IgD-negative memory B cell (primary cell): Measurements from ENCODE around the gene TMEM232. TPM values are rescaled to one million over a fixed set of nuclear protein-coding genes. Genes with fewer than 3 reads are reported as not detected.

Experiments used
- H3K27ac Mint-ChIP-seq, 3 donors: one replicate each; pipeline ENCODE4 v1.8.0; 2020 to 2022; ENCODE audit warnings: mild to moderate bottlenecking in 3 of 3, mixed read lengths in 3 of 3, moderate library complexity in 1 of 3
- H3K27me3 Mint-ChIP-seq: one replicate; pipeline ENCODE4 v1.8.0; 2021; ENCODE audit warnings: mixed read lengths
- H3K36me3 Mint-ChIP-seq: one replicate; pipeline ENCODE4 v1.8.0; 2020; ENCODE audit warnings: mild to moderate bottlenecking, mixed read lengths
- H3K4me1 Mint-ChIP-seq, 3 donors: one replicate each; pipeline ENCODE4 v1.8.0; 2020 to 2022; ENCODE audit warnings: mixed read lengths in 3 of 3, mild to moderate bottlenecking in 1 of 3
- H3K4me3 Mint-ChIP-seq, 4 donors: one replicate each; pipeline ENCODE4 v1.8.0; 2020 to 2022; ENCODE audit warnings: mild to moderate bottlenecking in 4 of 4, mixed read lengths in 4 of 4, moderate library complexity in 3 of 4
- H3K9me3 Mint-ChIP-seq, 3 donors: one replicate each; pipeline ENCODE4 v1.8.0; 2020 to 2021; ENCODE audit warnings: mixed read lengths in 3 of 3, mild to moderate bottlenecking in 1 of 3
- polyA plus RNA-seq: library from polyadenylated mRNA; unstranded; fragments of 300-500 nt; fragmentation: Illumina TruSeq; gene quantifications from one replicate; pipeline ENCODE4 v1.2.3, GENCODE V29; 2021

TMEM232 gene
- polyA plus RNA-seq, 1 donor from 2014 or later, result not detected

DNA sequence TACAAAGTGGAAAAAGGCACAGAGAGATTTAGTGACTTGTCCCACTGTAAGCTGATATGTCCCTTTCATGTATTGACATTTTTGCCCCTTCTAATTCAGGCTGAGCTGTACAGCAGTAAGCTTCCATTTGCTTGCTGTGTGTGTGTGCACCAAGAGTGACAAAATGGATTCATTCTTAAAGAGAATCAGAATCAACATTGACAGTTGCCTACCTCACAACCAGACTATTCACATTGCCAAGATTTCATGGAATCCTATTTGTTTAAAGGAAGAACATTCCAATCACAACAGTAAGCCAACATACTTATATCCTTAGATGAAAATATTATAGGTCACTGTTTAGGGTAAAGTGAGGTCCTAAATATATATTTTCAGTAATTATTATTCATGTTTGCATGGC lies 102.6 kb downstream of the TMEM232 start:
- Mint-ChIP-seq H3K36me3 (no peaks in the 10 kb centered on the region), H3K27ac (no peak overlapping the region), H3K27me3 (no peaks in the 10 kb centered on the region), H3K4me3 (no peak overlapping the region), H3K4me1 (peaks cover 0 to 1% (median 0%) of the 10 kb centered on the region in 3 donors), H3K9me3 (no peaks in the 10 kb centered on the region)

DNA sequence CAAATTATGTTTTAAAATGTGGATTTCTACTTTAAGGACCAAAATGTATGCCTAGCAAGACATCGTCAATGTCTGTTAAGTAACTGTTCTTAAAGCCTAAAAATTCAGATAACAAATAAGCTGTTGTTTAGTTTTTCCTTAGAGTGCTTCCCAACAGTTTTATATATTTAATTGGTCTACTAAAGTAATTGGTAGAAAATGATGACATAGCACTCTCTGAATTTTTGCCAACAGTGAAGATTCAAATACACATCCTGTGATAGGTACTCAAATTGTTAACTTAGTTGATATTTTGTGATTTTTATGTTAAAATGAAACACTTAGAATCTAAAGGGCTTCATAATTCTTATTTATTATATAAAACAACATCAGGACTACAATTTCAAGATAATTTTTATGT lies 107.5 kb downstream of the TMEM232 start:
- H3K27ac Mint-ChIP-seq, result no peak overlapping the region
- peaks cover 0 to 1% (median 0%) of the 10 kb centered on the region in 3 donors for H3K4me1 Mint-ChIP-seq
- H3K4me3 Mint-ChIP-seq, result no peak overlapping the region
- H3K9me3 Mint-ChIP-seq, result peaks cover 0 to 10% (median 2%) of the 10 kb centered on the region in 3 donors
- H3K27me3 Mint-ChIP-seq, result no peaks in the 10 kb centered on the region
- H3K36me3 Mint-ChIP-seq, result no peaks in the 10 kb centered on the region

DNA sequence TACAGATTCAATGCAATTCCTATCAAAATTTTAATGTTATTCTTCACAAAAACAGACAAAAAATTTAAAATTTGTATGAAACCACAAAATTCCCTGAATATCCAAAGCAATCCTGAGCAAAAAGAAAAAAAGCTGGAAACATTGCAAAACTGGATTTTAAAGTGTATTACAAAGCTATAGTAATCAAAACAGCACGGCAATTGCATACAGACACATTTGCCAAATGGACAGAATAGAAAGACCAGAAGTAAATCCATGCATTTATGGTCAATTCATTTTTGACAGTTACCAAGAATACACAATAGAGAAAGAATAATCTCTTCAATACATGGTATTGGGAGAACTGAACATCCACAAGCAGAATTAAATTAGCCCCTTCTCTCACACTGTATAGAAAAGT lies 110.5 kb downstream of the TMEM232 start:
- peaks cover 0 to 10% (median 2%) of the 10 kb centered on the region in 3 donors for H3K9me3 Mint-ChIP-seq
- H3K4me1 Mint-ChIP-seq, result no peaks in the 10 kb centered on the region
- no peak overlapping the region for H3K4me3 Mint-ChIP-seq
- H3K36me3 Mint-ChIP-seq, result no peaks in the 10 kb centered on the region
- H3K27ac Mint-ChIP-seq, result no peak overlapping the region
- peaks cover 2% of the 10 kb centered on the region for H3K27me3 Mint-ChIP-seq

DNA sequence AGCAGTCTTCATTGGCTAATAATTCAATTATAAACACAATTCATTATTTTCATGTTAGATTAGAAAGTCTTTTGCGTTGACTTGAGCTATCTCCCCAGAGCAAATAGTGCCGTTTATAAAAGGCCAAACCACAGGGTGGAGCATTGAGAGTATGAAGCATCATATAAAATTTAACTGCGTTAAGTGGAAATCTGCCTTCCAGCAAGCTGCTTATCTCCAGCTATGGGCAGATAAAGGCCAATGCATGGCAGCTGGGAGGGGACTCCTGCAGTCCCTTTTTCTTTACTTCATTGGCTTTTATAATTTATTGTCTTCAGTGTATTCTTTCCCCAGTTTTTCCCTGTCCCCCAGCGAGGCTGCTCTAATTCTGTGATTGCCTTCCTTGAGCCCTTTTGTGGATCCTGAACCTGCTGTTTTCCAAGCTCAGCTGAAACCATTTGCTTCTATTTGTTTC lies 113.7 kb downstream of the TMEM232 start:
- Mint-ChIP-seq H3K4me3 (no peak overlapping the region), H3K4me1 (no peaks in the 10 kb centered on the region), H3K9me3 (peaks cover 0 to 10% (median 2%) of the 10 kb centered on the region in 3 donors), H3K27ac (no peak overlapping the region), H3K36me3 (no peaks in the 10 kb centered on the region), H3K27me3 (peaks cover 2% of the 10 kb centered on the region)

DNA sequence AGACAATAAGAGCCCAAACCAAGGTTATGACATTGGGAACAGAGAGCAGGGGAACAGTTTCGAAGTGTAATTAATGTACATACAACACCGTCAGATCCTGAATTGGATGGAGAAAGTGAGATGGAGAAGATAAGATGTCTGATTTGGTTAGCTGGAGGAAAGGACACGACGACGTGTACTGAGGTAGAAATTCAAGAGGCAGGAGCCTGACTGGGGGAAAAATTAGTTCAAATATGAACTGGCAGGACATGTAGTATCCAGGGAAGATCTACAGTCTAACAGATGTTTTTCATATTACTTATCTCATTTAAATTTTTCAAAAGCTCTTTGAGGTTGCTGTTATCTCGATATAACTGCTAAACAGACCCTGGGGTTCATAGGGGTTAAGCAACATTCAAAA lies 114.7 kb downstream of the TMEM232 start:
- H3K4me3 Mint-ChIP-seq, result no peak overlapping the region

DNA sequence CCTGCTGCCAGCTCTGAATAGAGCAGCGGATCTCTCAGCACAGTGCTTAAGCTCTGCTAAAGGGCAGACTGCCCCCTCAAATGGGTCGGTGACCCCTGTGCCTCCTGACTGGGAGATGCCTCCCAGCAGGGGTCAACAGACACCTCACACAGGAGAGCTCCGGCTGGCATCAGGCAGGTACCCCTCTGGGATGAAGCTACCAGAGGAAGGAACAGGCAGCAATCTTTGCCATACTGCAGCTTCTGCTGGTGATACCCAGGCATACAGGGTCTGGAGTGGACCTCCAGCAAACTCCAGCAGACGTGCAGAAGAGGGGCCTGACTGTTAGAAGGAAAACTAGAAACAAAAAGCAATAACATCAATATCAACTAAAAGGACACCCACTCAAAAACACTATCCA lies 131.6 kb downstream of the TMEM232 start:
- H3K27me3 Mint-ChIP-seq, result no peaks in the 10 kb centered on the region
- H3K4me1 Mint-ChIP-seq, result no peaks in the 10 kb centered on the region
- no peak overlapping the region for H3K27ac Mint-ChIP-seq
- H3K36me3 Mint-ChIP-seq, result peaks cover 3% of the 10 kb centered on the region
- H3K4me3 Mint-ChIP-seq, result no peak overlapping the region
- peaks cover 0 to 3% (median 2%) of the 10 kb centered on the region in 3 donors for H3K9me3 Mint-ChIP-seq

More for the DNA sequence above, 114.7 kb downstream of the TMEM232 start:
- Mint-ChIP-seq H3K36me3 (no peaks in the 10 kb centered on the region), H3K27me3 (peaks cover 2% of the 10 kb centered on the region), H3K4me1 (no peaks in the 10 kb centered on the region), H3K27ac (no peak overlapping the region), H3K9me3 (peaks cover 0 to 10% (median 0%) of the 10 kb centered on the region in 3 donors)

DNA sequence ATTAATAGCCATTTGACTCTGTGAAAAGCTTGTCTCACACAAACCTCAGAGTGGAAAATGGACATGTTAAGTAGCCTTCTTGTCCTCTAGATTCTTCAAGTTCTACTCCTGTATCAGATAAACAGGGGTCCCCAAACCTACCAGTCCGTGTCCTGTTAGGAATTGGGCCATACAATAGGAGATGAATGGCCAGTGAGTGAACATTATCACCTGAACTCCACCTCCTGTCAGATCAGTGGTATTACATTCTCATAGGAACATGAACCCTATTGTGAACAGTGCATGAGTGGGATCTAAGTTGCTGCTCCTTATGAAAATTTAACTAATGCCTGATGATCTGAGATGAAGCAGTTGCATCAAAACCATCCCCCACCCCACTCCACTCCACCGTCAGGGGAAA lies 136.3 kb downstream of the TMEM232 start:
- Mint-ChIP-seq H3K27ac (no peak overlapping the region), H3K27me3 (no peaks in the 10 kb centered on the region), H3K36me3 (no peaks in the 10 kb centered on the region), H3K4me1 (no peaks in the 10 kb centered on the region), H3K4me3 (no peak overlapping the region), H3K9me3 (no peaks in the 10 kb centered on the region)

DNA sequence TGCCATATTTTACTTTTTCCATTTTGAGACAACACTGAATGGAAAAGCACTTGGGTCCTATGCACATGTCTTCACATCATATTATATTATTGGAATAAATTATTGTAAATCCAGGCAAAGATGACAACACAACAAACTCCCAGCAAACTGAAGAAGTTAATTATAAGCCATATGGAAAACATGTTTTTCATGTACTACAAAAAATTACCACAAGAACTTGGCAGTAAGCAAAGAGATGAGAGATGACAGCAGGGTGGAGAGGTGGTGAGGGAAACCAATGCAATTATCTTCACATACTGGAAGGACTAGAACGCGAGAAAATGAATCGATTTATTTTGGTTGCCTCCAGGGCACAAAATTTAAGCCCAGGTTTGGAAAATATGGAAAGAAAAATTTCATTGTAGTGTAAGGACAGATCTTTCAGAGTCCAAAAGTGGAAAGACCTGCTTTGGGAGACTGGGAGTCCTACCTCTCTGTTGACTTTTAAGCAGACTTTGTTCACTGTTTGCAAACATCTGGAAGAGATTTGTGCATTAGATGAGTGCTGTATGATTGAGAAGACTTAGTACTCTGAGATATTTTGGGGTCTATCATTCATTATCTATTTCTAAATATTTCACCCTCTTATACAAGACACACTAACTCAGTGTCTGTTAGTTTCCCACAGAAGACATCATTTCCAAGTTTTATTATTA lies 138.0 kb downstream of the TMEM232 start:
- Mint-ChIP-seq H3K36me3 (no peaks in the 10 kb centered on the region), H3K27ac (no peak overlapping the region), H3K4me1 (no peaks in the 10 kb centered on the region)

DNA sequence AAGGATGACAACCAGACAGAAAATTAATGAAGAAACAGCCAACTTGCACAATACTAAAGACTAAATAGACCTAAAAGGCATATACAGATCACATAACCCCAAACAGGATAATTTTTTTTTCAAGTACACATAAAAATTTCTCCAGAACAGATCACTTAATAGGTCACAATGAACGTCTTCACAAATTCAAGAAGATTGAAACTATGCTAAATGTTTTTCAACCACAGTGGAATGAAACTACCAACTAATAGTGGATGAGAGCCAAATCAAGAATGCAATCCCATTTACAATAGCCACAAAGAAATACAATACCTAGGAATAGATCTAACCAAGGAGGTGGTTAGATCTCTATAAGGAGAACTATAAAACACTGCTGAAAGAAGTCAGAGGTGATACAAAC lies 145.8 kb downstream of the TMEM232 start:
- Mint-ChIP-seq H3K27me3 (no peaks in the 10 kb centered on the region), H3K9me3 (peaks cover 0 to 14% (median 7%) of the 10 kb centered on the region in 3 donors), H3K4me1 (no peaks in the 10 kb centered on the region), H3K4me3 (no peak overlapping the region), H3K27ac (no peak overlapping the region), H3K36me3 (no peaks in the 10 kb centered on the region)

More for the DNA sequence above, 138.0 kb downstream of the TMEM232 start:
- H3K4me3 Mint-ChIP-seq, result no peak overlapping the region
- no peaks in the 10 kb centered on the region for H3K27me3 Mint-ChIP-seq
- H3K9me3 Mint-ChIP-seq, result no peaks in the 10 kb centered on the region

DNA sequence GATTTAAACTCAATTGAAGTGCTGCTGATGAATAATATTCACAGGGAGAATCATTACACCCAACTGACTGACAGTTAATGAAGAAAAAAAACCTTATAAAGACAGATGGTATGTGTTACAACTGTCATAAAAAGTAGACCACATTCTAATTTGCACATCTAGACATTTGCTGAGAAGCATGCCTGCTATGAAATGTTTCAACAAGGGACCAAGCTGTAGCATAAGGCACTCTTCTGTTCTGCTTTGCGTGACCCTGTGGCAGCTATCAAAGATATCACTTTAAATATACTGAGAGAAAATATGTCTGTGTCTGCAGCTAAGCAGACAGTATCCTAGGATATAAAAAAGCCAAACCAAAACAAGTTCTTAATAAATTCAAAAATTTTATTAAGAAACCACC lies 153.7 kb downstream of the TMEM232 start:
- no peak overlapping the region for H3K27ac Mint-ChIP-seq
- no peaks in the 10 kb centered on the region for H3K27me3 Mint-ChIP-seq
- no peak overlapping the region for H3K4me3 Mint-ChIP-seq
- no peaks in the 10 kb centered on the region for H3K36me3 Mint-ChIP-seq
- H3K4me1 Mint-ChIP-seq, result no peaks in the 10 kb centered on the region
- peaks cover 0 to 3% (median 3%) of the 10 kb centered on the region in 3 donors for H3K9me3 Mint-ChIP-seq

DNA sequence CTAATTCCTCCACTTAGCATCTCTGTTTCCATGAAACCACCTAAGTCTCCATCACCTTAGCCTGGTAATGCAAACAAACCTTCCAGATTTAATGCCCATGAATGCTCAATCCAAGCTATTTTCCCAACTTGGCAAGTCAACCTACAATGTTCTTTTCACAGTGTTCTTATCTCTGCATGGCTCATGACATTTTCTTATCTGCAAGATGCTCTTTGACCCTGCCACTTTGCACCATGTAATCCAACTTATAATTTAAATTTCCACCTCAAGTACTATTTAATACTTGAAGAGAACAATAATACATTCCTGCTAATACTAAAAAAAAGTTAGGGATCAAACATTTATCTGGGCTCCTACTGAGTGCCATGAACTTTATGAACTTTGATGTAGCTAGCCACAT lies 164.3 kb downstream of the TMEM232 start:
- no peaks in the 10 kb centered on the region for H3K36me3 Mint-ChIP-seq
- no peak overlapping the region for H3K27ac Mint-ChIP-seq
- no peaks in the 10 kb centered on the region for H3K4me1 Mint-ChIP-seq

DNA sequence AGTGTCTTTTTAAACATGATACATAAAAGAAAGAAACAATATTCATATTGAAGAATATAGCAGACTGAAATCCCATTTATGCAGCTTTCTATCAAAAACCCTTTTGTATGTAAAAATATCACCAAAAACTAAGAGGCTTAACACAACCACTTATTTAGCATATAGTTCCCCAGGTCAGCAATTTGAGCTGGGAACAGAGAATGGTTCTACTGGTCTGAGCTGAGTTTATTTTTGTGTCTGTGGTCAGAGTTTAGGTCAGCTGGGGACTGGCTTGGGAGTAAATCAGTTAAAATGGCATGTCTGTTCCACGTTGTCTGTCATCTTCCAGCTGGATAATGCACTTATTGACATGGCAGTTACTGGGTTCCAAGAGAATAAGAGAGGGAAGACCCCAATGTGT lies 165.0 kb downstream of the TMEM232 start:
- Mint-ChIP-seq H3K27me3 (no peaks in the 10 kb centered on the region), H3K9me3 (peaks cover 0 to 1% (median 0%) of the 10 kb centered on the region in 3 donors), H3K27ac (no peak overlapping the region), H3K36me3 (no peaks in the 10 kb centered on the region), H3K4me3 (no peak overlapping the region), H3K4me1 (no peaks in the 10 kb centered on the region)

More for the DNA sequence above, 164.3 kb downstream of the TMEM232 start:
- Mint-ChIP-seq H3K4me3 (no peak overlapping the region), H3K9me3 (peaks cover 0 to 1% (median 0%) of the 10 kb centered on the region in 3 donors), H3K27me3 (no peaks in the 10 kb centered on the region)

DNA sequence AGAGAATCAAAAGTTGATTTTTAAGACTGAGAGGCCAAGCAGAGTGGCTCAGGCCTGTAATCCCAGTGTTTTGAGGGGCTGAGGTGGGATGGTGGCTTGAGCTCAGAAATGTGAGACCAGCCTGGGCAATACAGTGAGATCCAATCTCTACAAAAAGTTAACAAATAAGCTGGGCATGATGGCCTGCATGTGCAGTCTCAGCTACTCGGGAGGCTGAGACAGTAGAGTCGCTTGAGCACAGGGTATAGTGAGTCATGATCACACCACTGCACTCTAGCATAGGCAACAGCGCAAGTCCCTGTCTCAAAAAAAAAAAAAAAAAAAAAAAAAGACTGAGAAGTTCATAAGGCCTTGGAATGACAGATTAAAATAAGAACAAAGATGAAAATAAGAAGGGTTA lies 177.2 kb downstream of the TMEM232 start:
- Mint-ChIP-seq H3K9me3 (peaks cover 0 to 4% (median 3%) of the 10 kb centered on the region in 3 donors), H3K27me3 (no peaks in the 10 kb centered on the region), H3K4me1 (no peaks in the 10 kb centered on the region), H3K36me3 (no peaks in the 10 kb centered on the region), H3K4me3 (no peak overlapping the region), H3K27ac (no peak overlapping the region)

DNA sequence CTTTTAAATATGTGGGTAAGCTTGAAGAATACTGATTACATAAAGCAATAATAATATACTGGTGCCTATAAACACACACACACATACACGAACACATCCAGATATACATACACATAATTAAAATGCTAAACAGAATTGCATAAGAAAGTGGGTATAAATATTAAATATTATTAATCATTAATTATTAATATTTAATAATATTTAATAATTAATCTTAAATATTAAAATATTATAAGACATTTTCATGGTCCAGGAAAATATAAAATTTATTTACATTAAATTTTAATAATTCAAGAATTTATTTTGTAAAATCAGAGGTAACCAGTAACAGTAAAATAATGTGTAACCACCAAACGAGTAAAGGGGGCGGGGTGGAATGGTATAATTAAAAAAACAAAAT lies 178.3 kb downstream of the TMEM232 start:
- no peaks in the 10 kb centered on the region for H3K4me1 Mint-ChIP-seq
- H3K9me3 Mint-ChIP-seq, result peaks cover 0 to 4% (median 0%) of the 10 kb centered on the region in 3 donors
- no peaks in the 10 kb centered on the region for H3K36me3 Mint-ChIP-seq
- H3K27me3 Mint-ChIP-seq, result no peaks in the 10 kb centered on the region
- H3K4me3 Mint-ChIP-seq, result no peak overlapping the region
- no peak overlapping the region for H3K27ac Mint-ChIP-seq

DNA sequence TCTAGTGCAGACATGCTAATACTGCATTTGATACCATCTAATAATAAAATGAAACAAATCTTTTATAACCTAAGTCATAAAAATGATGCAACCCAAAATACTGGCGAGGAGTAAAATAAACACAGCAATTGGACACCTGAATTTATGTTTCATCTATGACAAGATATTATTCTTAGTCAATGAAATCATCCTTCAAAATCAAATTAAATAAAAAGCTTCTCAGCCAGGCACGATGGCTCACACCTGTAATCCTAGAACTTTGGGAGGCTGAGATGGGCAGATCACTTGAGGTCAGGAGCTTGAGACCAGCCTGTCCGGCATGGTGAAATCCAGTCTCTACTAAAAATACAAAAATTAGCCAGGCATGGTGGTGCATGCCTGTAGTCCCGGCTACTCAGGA lies 179.0 kb downstream of the TMEM232 start:
- Mint-ChIP-seq H3K36me3 (no peaks in the 10 kb centered on the region), H3K4me3 (no peak overlapping the region), H3K4me1 (peaks cover 0 to under 1% (median 0%) of the 10 kb centered on the region in 3 donors), H3K9me3 (peaks cover 0 to 4% (median 2%) of the 10 kb centered on the region in 3 donors), H3K27ac (no peak overlapping the region), H3K27me3 (no peaks in the 10 kb centered on the region)

DNA sequence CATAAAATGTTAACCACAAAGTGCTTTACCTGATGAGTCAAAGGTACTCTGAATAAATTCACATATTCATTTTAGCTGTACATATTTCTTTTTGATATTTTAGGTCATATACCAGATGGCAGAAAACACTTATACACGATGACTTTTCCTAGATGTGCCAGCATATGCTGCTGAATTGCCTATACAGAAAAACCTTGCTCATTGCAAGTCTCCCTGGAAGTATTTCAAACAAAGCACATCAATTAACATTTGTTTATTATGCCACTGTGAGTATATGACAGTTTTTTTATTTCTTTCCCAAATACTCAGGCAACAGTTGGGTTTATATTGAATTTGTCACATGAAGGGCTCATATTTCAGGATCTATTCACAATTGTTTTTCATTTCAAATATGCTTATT lies 180.8 kb downstream of the TMEM232 start:
- H3K9me3 Mint-ChIP-seq, result peaks cover 0 to 2% (median 0%) of the 10 kb centered on the region in 3 donors
- H3K27me3 Mint-ChIP-seq, result no peaks in the 10 kb centered on the region
- H3K27ac Mint-ChIP-seq, result no peak overlapping the region
- H3K36me3 Mint-ChIP-seq, result no peaks in the 10 kb centered on the region
- no peak overlapping the region for H3K4me3 Mint-ChIP-seq
- H3K4me1 Mint-ChIP-seq, result peaks cover 0 to 2% (median 0%) of the 10 kb centered on the region in 3 donors
